A204.1 (cell line): ENCODE data around the gene CXCL12.

Source experiments
- FAIRE-seq: peaks from 2 replicates; lab custom pipeline; 2012; peaks lifted over from hg19 to GRCh38; lab: Jason Lieb, UNC

CXCL12 gene

GRCh38 chr10:44362866-44363711, 21.8 kb downstream of the CXCL12 start:
- FAIRE-seq, result no peak

- no peak for FAIRE-seq
Measured at GRCh38 chr10:44361109-44361508, 23.8 kb downstream of the CXCL12 start.

DNA sequence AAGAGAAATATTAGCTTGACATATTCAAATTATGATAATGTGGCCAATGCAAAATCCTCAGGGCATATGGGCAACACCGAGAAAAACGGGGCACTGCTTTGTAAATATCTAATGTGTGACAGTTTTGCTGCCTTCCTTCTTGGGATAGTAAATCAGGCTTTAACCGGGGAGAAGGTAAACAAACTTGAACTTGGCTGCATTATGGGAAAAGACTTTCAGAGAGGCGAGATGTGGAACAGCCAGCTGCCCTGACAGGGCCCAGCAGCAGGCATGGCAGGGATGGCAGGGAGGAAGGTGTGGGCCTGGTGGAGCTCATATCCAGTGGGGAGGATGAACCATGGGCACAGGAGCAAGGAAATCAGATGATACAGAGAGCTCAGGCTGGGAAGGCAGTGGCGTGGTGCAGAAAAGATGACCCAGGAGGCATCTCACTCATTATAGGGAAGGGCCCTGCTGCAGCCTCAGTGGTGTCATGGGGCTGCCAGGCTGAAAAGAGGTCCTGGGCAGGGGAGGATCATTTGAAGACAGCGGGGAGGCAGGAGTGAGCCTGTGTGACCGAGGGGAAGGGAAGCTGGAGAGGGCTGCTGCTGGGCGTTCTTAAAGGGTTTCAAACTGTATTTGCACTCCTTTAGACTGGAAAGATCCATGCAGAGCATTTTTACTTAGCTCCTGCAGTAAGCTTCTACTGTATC, 26.7 kb downstream of the CXCL12 start:
- FAIRE-seq, result no peak

DNA sequence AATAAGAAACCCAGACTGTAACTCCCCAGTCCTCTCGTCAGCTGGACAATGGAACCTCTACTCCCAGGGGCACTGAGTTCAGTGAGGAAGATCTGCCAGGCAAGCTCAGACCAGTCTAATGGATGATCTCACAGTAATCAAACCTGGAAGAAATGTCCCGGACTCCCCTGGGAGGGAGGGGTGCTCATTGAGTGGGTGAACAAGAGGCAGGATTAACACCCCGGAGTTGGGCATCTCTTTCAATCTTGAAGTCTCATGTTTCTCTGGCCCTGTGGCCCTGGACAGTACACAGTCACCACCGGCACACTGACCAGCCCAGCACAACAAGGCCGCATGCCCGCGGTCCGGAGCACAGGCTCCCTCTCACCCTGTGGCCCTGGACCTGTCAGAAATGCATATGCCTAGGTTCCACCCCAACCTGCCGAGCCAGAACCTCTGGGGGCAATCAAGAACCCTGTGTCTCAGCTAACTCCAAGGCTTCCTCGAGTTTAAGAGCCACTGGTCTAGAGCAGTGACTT, 27.8 kb downstream of the CXCL12 start:
- no peak for FAIRE-seq

- no peak for FAIRE-seq
Measured at GRCh38 chr10:44356139-44357022, 28.5 kb downstream of the CXCL12 start.

GRCh38 chr10:44355630-44356029, 29.3 kb downstream of the CXCL12 start:
- FAIRE-seq, result no peak

- FAIRE-seq, result no peak
Measured at GRCh38 chr10:44354771-44355170, 30.1 kb downstream of the CXCL12 start.

DNA sequence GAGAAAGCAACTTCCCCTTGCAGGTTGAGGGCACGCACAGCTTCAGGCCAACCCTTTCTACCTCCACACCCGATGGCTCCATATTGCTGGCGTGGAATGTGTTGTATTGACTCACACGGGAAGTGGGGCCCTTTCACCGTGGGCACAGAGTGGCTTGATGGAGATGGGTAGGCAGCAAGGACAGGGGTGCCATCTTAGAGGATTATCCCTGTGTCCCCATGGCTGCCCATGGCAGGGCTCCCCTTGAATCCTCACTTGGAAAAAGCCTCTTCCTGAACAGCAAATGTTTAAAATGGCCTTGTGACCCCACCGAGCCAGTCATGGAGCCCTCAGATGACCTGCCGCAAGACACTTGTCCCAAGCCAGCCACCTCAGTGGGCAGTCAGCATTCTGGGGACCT, 31.2 kb downstream of the CXCL12 start:
- FAIRE-seq, result no peak

- FAIRE-seq, result no peak
Measured at GRCh38 chr10:44353128-44353390, 31.8 kb downstream of the CXCL12 start.

DNA sequence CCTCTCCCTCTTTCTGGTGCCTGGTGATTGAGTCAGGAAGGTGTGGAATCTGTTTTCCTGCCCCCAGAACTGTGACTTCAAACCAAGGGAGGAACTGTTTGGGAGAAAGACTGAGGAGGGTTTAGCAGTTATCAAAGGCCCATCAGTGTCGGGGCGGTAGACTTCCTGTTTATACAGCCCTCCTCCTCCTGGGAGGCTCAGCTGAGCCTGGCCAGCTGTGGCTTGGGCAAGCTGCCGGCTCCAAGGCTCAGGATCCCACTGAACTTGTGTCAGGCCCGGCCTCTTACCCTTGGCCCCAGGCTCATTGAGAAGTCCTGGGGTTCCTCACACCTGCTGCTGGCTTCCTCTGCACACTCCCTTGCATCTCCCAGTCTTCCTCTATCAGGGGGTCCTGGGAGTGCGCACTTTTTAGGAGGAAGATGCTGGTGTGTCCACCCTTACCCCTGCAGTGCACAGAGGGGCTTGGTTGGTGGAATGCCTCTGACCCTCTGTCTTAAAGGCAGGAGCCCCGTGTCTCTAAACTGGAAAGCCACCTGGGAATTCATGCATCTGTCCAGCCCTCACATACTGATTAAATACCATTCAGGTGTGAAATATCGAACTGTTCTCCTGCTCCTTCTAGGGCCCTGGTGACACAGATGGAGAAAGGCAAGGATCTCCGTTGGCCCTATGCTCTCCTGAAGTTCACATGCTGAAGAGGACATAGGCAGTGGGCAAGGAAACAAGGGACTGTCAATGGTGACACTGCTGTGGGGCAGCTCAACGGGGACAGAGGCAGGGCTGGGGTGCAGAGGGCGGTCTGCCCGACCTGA, 32.4 kb downstream of the CXCL12 start:
- no peak for FAIRE-seq

DNA sequence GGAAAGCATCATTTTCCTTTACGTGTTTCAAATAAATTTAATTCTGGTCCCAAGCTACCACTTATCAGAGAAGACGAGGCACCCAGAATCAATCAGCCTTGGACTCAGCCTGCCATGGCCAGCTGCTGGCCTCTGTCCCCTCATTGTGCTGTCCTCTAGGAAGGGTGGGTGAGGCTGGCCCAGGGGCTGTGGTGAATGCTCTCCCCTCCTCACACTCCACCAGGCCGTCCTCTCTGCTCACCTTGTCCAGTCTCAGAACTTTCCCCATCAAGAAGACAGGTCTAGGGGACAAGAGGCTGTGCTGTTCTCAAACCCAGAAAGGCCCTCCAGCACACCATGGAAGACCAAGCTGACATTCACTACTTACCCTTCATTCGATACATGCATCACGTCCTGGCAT, 36.4 kb downstream of the CXCL12 start:
- no peak for FAIRE-seq

DNA sequence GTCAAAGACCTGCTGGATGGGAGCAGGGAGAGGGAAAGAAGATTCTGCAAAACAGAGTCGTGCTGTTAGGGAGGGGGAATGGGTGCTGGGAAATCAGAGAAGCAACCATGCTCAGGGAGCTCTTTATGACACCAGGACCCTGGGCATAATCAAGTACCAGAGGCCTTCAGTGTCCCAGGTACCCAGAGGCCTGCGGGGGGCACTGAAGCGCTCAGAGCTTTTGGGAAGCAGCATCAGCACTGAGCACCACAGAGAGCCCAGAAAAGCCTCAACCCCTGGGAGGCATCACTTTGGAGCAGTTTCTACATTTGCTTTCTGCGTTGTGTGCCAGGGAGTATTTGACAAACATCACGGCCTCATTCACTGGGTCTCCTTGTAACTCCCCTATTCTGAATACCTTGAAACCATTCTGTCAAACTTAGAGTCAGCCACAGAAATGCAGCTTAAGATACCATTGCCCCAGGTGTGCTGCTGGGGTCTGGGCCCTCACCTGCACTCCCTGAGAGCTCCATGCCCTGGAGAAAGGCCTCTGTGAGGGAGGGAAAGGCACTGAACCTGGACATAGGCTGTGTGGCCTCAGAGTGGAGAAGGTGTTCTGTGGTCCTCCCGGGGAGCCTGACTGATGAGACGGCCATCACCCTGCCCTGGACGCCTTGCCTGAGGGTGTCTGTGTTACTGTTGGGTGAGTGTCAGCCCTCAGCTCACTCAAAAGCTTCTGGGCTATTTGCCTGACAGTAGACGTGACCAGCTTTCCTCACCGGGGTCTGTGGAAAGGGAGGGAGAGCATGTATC, 37.1 kb downstream of the CXCL12 start:
- no peak for FAIRE-seq

DNA sequence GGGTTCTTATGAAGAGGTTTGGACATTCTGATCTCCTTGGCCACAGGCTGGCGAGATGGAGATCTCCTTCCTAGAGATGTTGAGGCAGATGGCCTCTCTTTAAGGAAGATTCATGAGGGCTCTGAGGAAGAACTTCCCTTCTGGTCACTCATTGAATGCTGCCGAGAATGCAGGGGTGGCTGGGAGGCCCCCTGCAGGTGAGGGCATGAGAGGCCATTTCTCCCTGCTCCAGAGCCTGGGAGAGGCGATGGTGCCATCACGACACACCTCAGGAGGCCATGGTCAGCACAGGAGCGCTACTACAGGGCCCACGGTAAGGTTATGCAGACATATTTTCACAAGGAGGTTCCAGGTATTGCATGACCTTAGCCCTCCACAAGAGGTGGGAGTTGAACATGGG, 40.2 kb downstream of the CXCL12 start:
- no peak for FAIRE-seq

- no peak for FAIRE-seq
Measured at GRCh38 chr10:44343843-44344242, 41.1 kb downstream of the CXCL12 start.

GRCh38 chr10:44341886-44342285, 43.0 kb downstream of the CXCL12 start:
- no peak for FAIRE-seq

DNA sequence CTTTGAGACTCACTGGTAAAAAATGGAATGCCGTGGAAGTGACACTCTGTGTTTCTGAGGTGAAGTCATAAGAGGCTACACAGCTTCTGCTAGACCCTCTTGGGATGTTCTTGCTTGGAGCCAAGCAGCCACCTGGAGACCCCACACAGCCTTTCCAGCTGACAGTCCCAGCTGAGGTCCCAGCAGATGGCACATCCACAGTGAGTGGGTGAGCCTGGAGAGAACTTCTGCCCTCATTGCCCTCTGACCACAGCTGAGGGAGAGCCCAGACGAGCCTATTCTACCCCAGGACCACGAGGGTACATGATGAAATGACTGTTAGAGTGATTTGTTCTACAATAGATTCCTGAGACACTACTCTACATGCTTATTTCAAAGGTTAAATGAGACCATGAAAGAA, 44.3 kb downstream of the CXCL12 start:
- FAIRE-seq, result no peak

- FAIRE-seq, result no peak
Measured at GRCh38 chr10:44339218-44339617, 45.7 kb downstream of the CXCL12 start.

- FAIRE-seq, result no peak
Measured at GRCh38 chr10:44337081-44337480, 47.8 kb downstream of the CXCL12 start.

- FAIRE-seq, result no peak
Measured at GRCh38 chr10:44335330-44336021, 49.4 kb downstream of the CXCL12 start.

DNA sequence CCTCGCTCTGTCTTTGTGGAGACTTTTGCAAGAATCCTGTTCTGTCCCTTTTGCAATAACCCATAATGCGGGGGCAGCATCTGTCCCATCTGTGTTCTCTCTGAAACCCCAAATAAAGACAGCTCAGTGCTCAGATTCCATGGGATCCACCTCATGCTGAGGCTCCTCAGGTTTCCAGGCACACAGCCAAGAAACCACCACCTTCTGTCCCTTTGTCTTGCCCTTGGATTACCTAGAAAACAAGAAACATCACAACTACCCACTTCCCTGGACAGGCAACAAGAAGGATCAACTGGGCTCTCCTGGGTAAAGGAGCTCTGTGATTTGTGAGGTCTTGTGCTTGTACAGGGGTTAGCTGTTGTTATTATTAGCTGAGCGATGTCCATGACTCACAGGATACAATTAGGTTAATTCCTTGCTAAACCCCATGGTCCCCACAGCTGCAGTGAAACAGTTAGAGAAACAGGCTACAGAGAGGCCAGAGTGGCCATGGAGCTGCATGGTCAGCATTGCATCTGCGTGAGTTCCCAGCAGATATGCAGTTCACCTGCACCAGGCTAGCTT, 50.2 kb downstream of the CXCL12 start:
- no peak for FAIRE-seq
